ENCODE data around the gene GNGT2.

- TF ChIP-seq CTCF (IDR thresholded peaks at IDR 0.05) (no peak), POLR2AphosphoS5 (IDR thresholded peaks at IDR 0.05; ENCODE audit: low read depth, low read length) (no peak)
These were observed 29.3 kb downstream of the GNGT2 start for GRCh38 chr17:49180998-49181635.
